Cardiac muscle cell (in vitro differentiated cells and primary cell): ENCODE measurements around the gene EBP. TPM values are rescaled to one million over a fixed set of nuclear protein-coding genes. Genes with fewer than 3 reads are reported as not detected.
"Not testable (repeated sequence)": the region's sequence is repeated elsewhere in the genome, so short reads cannot be mapped to it uniquely, and the experiment has no call there.

Experiments used
- DNase-seq, 2 donors: peaks; one replicate each; pipeline versions ENCODE4 v3.0.0 to v3.0.0-alpha.2; 2010 to 2017; ENCODE audit warnings: low read depth in 1 of 2, low spot score in 1 of 2
- H3K27ac ChIP-seq: fragments of 200-600 bp; sonication (generic); 2 replicates; pipeline ENCODE4 v1.5.1; 2016
- H3K27me3 ChIP-seq: fragments of 200-600 bp; sonication (generic); 2 replicates; pipeline ENCODE4 v1.6.0; 2016; ENCODE audit warnings: control low read depth
- H3K36me3 ChIP-seq: fragments of 200-600 bp; sonication (generic); 2 replicates; pipeline ENCODE4 v1.5.1; 2016; ENCODE audit warnings: control low read depth
- H3K4me1 ChIP-seq: fragments of 200-600 bp; sonication (generic); 2 replicates; pipeline ENCODE4 v1.8.1; 2017; ENCODE audit warnings: low read depth, mild to moderate bottlenecking, mixed run types
- H3K4me3 ChIP-seq: fragments of 200-600 bp; sonication (generic); 2 replicates; pipeline ENCODE4 v1.5.1; 2016; ENCODE audit warnings: mild to moderate bottlenecking
- H3K9me3 ChIP-seq: fragments of 200-600 bp; sonication (generic); 2 replicates; pipeline ENCODE4 v1.5.1; 2017; ENCODE audit warnings: low read depth, mild to moderate bottlenecking, control low read depth
- polyA plus RNA-seq: library from polyadenylated mRNA; unstranded; fragments of >200 nt; fragmentation: Nextera tagmentation; extraction: Ambion mirVana; gene quantifications from 2 replicates; pipeline ENCODE4 v1.2.1, GENCODE V29; 2016
- total RNA-seq: library from RNA; depleted of rRNA; stranded (reverse); fragments of >200 nt; gene quantifications from 2 replicates; pipeline ENCODE4 v1.2.3, GENCODE V29; 2016
- TF ChIP-seq, protein P1 (sequence below): IDR thresholded peaks from 2 replicates; pipeline ENCODE4 v1.5.1; 2012; ENCODE audit warnings: low read depth, mild to moderate bottlenecking, low read length

Gene EBP
- total and polyA plus RNA-seq, 2 experiments from 2014 or later = 74.5 to 159 TPM

- Histone ChIP-seq H3K27ac (no peak overlapping the region), H3K36me3 (no peaks in the 10 kb centered on the region), H3K9me3 (no peaks in the 10 kb centered on the region), H3K4me1 (no peaks in the 10 kb centered on the region), H3K4me3 (no peak overlapping the region), H3K27me3 (no peaks in the 10 kb centered on the region)
- TF ChIP-seq, protein P1, sequence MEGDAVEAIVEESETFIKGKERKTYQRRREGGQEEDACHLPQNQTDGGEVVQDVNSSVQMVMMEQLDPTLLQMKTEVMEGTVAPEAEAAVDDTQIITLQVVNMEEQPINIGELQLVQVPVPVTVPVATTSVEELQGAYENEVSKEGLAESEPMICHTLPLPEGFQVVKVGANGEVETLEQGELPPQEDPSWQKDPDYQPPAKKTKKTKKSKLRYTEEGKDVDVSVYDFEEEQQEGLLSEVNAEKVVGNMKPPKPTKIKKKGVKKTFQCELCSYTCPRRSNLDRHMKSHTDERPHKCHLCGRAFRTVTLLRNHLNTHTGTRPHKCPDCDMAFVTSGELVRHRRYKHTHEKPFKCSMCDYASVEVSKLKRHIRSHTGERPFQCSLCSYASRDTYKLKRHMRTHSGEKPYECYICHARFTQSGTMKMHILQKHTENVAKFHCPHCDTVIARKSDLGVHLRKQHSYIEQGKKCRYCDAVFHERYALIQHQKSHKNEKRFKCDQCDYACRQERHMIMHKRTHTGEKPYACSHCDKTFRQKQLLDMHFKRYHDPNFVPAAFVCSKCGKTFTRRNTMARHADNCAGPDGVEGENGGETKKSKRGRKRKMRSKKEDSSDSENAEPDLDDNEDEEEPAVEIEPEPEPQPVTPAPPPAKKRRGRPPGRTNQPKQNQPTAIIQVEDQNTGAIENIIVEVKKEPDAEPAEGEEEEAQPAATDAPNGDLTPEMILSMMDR = no peak
- DNase-seq = no peak
These were observed 2.1 kb downstream of the EBP start for GRCh38 chrX:48523682-48524081.

- H3K4me3 ChIP-seq, H3K36me3 ChIP-seq, H3K9me3 ChIP-seq: not testable (repeated sequence)
These were observed 4.2 kb downstream of the EBP start for GRCh38 chrX:48525853-48526252.

DNA sequence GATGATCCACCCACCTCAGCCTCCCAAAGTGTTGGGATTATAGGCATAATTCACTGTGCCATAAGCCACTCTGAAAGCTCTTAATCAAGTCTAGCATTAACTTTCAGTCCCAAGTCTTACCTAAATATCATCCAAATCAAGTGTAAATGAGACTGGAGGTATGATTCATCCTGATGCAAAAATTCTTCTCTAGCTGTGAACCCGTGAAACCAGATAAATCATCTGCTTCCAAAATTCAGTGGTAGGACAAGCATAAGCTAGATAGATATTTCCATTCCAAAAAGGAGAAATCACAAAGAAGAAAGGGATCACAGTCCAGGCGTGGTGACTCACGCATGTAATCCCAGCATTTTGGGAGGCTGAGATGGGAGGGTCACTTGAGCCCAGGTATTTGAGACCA lies 9.1 kb downstream of the EBP start:
- Histone ChIP-seq H3K27ac (no peak overlapping the region), H3K27me3 (no peaks in the 10 kb centered on the region), H3K36me3 (no peaks in the 10 kb centered on the region), H3K9me3 (no peaks in the 10 kb centered on the region), H3K4me3 (no peak overlapping the region), H3K4me1 (no peaks in the 10 kb centered on the region)
- DNase-seq = no peak
- TF ChIP-seq, protein P1 = no peak

More at GRCh38 chrX:48525853-48526252, 4.2 kb downstream of the EBP start:
- peak in 1 of 2 donors; percentile 60 for DNase-seq
- H3K4me1 ChIP-seq, H3K27ac ChIP-seq, H3K27me3 ChIP-seq: not testable (repeated sequence)

GRCh38 chrX:48531358-48531959 lies 9.9 kb downstream of the EBP start:
- Histone ChIP-seq H3K4me3 (no peak overlapping the region), H3K27me3 (no peaks in the 10 kb centered on the region), H3K36me3 (no peaks in the 10 kb centered on the region), H3K4me1 (no peaks in the 10 kb centered on the region), H3K27ac (peak overlapping the region; percentile 34), H3K9me3 (no peaks in the 10 kb centered on the region)
- peak in 1 of 2 donors; percentile 75 for DNase-seq
- TF ChIP-seq, protein P1 = no peak

DNA sequence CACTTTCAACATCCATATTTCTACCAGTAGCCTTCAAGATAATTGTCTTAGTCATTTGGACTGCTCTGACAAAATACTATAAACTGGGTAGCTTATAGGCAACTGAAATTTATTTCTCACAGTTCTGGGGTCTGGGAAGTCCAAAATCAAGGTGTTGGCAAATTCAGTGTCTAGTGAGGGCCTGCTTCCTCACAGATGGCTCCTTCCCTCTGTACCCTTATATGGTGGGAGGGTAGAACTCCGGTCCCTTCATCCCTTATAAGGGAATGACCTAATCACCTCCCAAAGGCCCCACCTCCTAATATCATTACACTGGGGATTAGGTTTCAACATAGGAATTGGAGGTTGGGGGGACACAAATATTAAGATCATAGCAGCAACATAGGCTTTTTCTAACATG lies 10.6 kb downstream of the EBP start:
- H3K4me1 ChIP-seq = no peaks in the 10 kb centered on the region
- TF ChIP-seq, protein P1 = no peak
- H3K36me3 ChIP-seq = no peaks in the 10 kb centered on the region
- peak in 1 of 2 donors; percentile 12 for DNase-seq
- H3K27ac ChIP-seq = peak overlapping the region; percentile 34
- H3K27me3 ChIP-seq = no peaks in the 10 kb centered on the region
- no peak overlapping the region for H3K4me3 ChIP-seq
- no peaks in the 10 kb centered on the region for H3K9me3 ChIP-seq

DNA sequence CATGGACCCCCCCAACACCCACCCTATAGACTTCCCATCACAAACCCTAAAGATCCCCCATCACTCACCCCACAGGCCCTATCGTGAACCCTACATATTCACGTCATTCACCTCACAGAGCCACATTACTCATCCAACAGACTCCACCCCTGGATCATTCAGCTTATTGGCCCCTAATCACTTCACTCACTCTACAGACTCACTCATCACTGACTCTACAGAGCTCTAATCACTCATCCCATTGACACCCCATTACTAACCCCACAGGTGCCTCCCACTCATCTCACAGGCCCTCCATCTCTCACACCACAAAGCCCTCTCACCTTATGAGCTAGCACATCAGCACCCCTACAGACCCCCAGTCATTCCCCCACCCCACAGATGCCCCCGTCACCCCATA lies 11.6 kb downstream of the EBP start:
- TF ChIP-seq, protein P1 = no peak
- no peaks in the 10 kb centered on the region for H3K27me3 ChIP-seq

More for the DNA sequence above, 11.6 kb downstream of the EBP start:
- no peak overlapping the region for H3K4me3 ChIP-seq
- no peak overlapping the region for H3K27ac ChIP-seq
- no peaks in the 10 kb centered on the region for H3K4me1 ChIP-seq
- no peak for DNase-seq
- no peaks in the 10 kb centered on the region for H3K36me3 ChIP-seq
- no peaks in the 10 kb centered on the region for H3K9me3 ChIP-seq
